Osteoblast (primary cell): Measurements from ENCODE around the gene CD300LG. TPM values are rescaled to one million over a fixed set of nuclear protein-coding genes. Genes with fewer than 3 reads are reported as not detected.
"Not testable (repeated sequence)": the region's sequence is repeated elsewhere in the genome, so short reads cannot be mapped to it uniquely, and the experiment has no call there.

ENCODE experiments used
- DNase-seq: peaks from one replicate; pipeline ENCODE4 v3.0.0; 2011; ENCODE audit warnings: low spot score, mixed read lengths; ENCODE audit not compliant: insufficient read length; ENCODE audit errors: missing footprints
- H2AFZ ChIP-seq: 2 replicates; pipeline ENCODE4 v1.6.0; 2011; ENCODE audit warnings: mild to moderate bottlenecking, low read length
- H3K27ac ChIP-seq: 2 replicates; pipeline ENCODE4 v1.5.1; 2011; ENCODE audit warnings: mild to moderate bottlenecking, low read depth, low read length, moderate library complexity
- H3K27me3 ChIP-seq: 2 replicates; pipeline ENCODE4 v1.6.0; 2012; ENCODE audit warnings: mild to moderate bottlenecking, control low read depth, inconsistent platforms, low read length, moderate library complexity; ENCODE audit not compliant: insufficient read depth
- H3K36me3 ChIP-seq: 2 replicates; pipeline ENCODE4 v1.5.1; 2011; ENCODE audit warnings: mild to moderate bottlenecking, low read length, control low read depth, moderate library complexity; ENCODE audit not compliant: insufficient read depth
- H3K4me1 ChIP-seq: 2 replicates; pipeline ENCODE4 v1.5.1; 2011; ENCODE audit warnings: mild to moderate bottlenecking, low read length, control low read depth, moderate library complexity; ENCODE audit not compliant: insufficient read depth
- H3K4me2 ChIP-seq: 2 replicates; pipeline ENCODE4 v1.6.0; 2011; ENCODE audit warnings: mild to moderate bottlenecking, low read length; ENCODE audit not compliant: insufficient read depth
- H3K4me3 ChIP-seq: fragments of 200-600 bp; sonication (generic); 3 replicates; pipeline ENCODE4 v1.5.1; 2012; ENCODE audit warnings: mild to moderate bottlenecking, low read length, inconsistent platforms; ENCODE audit not compliant: insufficient read depth
- H3K79me2 ChIP-seq: 2 replicates; pipeline ENCODE4 v1.6.0; 2012; ENCODE audit warnings: mild to moderate bottlenecking, low read length, control low read depth, inconsistent platforms; ENCODE audit not compliant: insufficient read depth
- H3K9me3 ChIP-seq: 2 replicates; pipeline ENCODE4 v1.5.1; 2011; ENCODE audit warnings: low read depth, low read length, control low read depth
- H4K20me1 ChIP-seq: 2 replicates; pipeline ENCODE4 v1.6.0; 2012; ENCODE audit warnings: mild to moderate bottlenecking, low read length, control low read depth; ENCODE audit not compliant: insufficient read depth
- CTCF ChIP-seq: IDR thresholded peaks from 2 replicates; pipeline ENCODE4 v1.5.1; 2011; ENCODE audit warnings: mild to moderate bottlenecking, low read depth, low read length, moderate library complexity; ENCODE audit errors: extremely low read depth
- total RNA-seq: library from RNA; depleted of rRNA; stranded (reverse); fragments of >200 nt; gene quantifications from 2 replicates; pipeline ENCODE4 v1.2.3, GENCODE V29; 2012

Gene CD300LG
- total RNA-seq, 1 donor: not detected

- Histone ChIP-seq H3K9me3 (no peaks in the 10 kb centered on the region), H3K79me2 (no peaks in the 10 kb centered on the region), H3K4me2 (no peak overlapping the region), H3K4me3 (no peak overlapping the region), H3K27ac (no peak overlapping the region), H3K36me3 (no peaks in the 10 kb centered on the region), H3K4me1 (no peaks in the 10 kb centered on the region), H4K20me1 (no peaks in the 10 kb centered on the region), H2AFZ (no peak overlapping the region), H3K27me3 (no peaks in the 10 kb centered on the region)
- DNase-seq: no peak
- no peak for TF ChIP-seq CTCF
Observed at GRCh38 chr17:43888548-43888947, 41.6 kb downstream of the CD300LG start.

GRCh38 chr17:43890240-43890639 is 43.3 kb downstream of the CD300LG start:
- DNase-seq: no peak
- no peaks in the 10 kb centered on the region for H3K79me2 ChIP-seq
- no peak overlapping the region for H3K27ac ChIP-seq
- no peak overlapping the region for H3K4me3 ChIP-seq
- TF ChIP-seq CTCF: no peak
- no peak overlapping the region for H2AFZ ChIP-seq
- no peaks in the 10 kb centered on the region for H3K36me3 ChIP-seq
- no peak overlapping the region for H3K4me2 ChIP-seq
- no peaks in the 10 kb centered on the region for H3K9me3 ChIP-seq
- no peaks in the 10 kb centered on the region for H4K20me1 ChIP-seq
- no peaks in the 10 kb centered on the region for H3K27me3 ChIP-seq
- H3K4me1 ChIP-seq: no peaks in the 10 kb centered on the region

- no peak overlapping the region for H3K4me2 ChIP-seq
- H3K4me3 ChIP-seq: no peak overlapping the region
- no peaks in the 10 kb centered on the region for H4K20me1 ChIP-seq
- no peak for DNase-seq
- H3K9me3 ChIP-seq: no peaks in the 10 kb centered on the region
- no peaks in the 10 kb centered on the region for H3K27me3 ChIP-seq
- no peak overlapping the region for H2AFZ ChIP-seq
- no peaks in the 10 kb centered on the region for H3K36me3 ChIP-seq
- H3K4me1 ChIP-seq: no peaks in the 10 kb centered on the region
- TF ChIP-seq CTCF: no peak
- H3K79me2 ChIP-seq: no peaks in the 10 kb centered on the region
- no peak overlapping the region for H3K27ac ChIP-seq
Observed at GRCh38 chr17:43891851-43892646, 45.1 kb downstream of the CD300LG start.

GRCh38 chr17:43892647-43892952 is 45.6 kb downstream of the CD300LG start:
- Histone ChIP-seq H3K79me2 (no peaks in the 10 kb centered on the region), H4K20me1 (no peaks in the 10 kb centered on the region), H3K4me2 (no peak overlapping the region), H2AFZ (no peak overlapping the region), H3K9me3 (no peaks in the 10 kb centered on the region), H3K4me3 (no peak overlapping the region), H3K36me3 (no peaks in the 10 kb centered on the region), H3K27ac (no peak overlapping the region), H3K4me1 (no peaks in the 10 kb centered on the region), H3K27me3 (no peaks in the 10 kb centered on the region)
- no peak for DNase-seq
- no peak for TF ChIP-seq CTCF

GRCh38 chr17:43894494-43894893 is 47.5 kb downstream of the CD300LG start:
- not testable (repeated sequence) for H3K4me1 ChIP-seq, H3K36me3 ChIP-seq, H3K4me2 ChIP-seq, H3K9me3 ChIP-seq, H2AFZ ChIP-seq, H4K20me1 ChIP-seq, DNase-seq, H3K27ac ChIP-seq, H3K4me3 ChIP-seq, H3K27me3 ChIP-seq, H3K79me2 ChIP-seq
